Fibroblast of lung (primary cell): Measurements from ENCODE around the gene ABRAXAS1.

Source experiments
- CTCF ChIP-seq, 2 donors: IDR thresholded peaks in 1 of 2; conservative IDR thresholded peaks in 1 of 2; 1 replicate in 1 of 2; 2 replicates in 1 of 2; pipeline ENCODE4 v1.5.1; 2011 to 2012; ENCODE audit warnings: low read length in 2 of 2, control low read depth in 1 of 2, inconsistent platforms in 1 of 2, low read depth in 1 of 2, mild to moderate bottlenecking in 1 of 2
- EZH2 ChIP-seq: IDR thresholded peaks from 2 replicates; pipeline ENCODE4 v1.5.1; 2012; ENCODE audit warnings: low read length, control low read depth, mild to moderate bottlenecking; ENCODE audit errors: missing control alignments

- TF ChIP-seq CTCF (conservative IDR thresholded peaks at IDR 0.05 in 1 of 2, IDR thresholded peaks at IDR 0.05 in 1 of 2; ENCODE audit: low read depth in 1 of 2, low read length in 2 of 2) (no peak), EZH2 (no peak)
These were observed 37.3 kb upstream of the ABRAXAS1 start for GRCh38 chr4:83522239-83522638.
